HG03558 (cell line): Measurements from ENCODE around the gene ALDH1L1.

Experiments used
- ATAC-seq: cut with Tn5 transposase; IDR thresholded peaks from one replicate; pipeline ENCODE4 v1.9.1; 2021; ENCODE audit warnings: moderate number of reproducible peaks; ENCODE audit not compliant: unreplicated experiment; ENCODE audit errors: extremely low read depth

Gene ALDH1L1

DNA sequence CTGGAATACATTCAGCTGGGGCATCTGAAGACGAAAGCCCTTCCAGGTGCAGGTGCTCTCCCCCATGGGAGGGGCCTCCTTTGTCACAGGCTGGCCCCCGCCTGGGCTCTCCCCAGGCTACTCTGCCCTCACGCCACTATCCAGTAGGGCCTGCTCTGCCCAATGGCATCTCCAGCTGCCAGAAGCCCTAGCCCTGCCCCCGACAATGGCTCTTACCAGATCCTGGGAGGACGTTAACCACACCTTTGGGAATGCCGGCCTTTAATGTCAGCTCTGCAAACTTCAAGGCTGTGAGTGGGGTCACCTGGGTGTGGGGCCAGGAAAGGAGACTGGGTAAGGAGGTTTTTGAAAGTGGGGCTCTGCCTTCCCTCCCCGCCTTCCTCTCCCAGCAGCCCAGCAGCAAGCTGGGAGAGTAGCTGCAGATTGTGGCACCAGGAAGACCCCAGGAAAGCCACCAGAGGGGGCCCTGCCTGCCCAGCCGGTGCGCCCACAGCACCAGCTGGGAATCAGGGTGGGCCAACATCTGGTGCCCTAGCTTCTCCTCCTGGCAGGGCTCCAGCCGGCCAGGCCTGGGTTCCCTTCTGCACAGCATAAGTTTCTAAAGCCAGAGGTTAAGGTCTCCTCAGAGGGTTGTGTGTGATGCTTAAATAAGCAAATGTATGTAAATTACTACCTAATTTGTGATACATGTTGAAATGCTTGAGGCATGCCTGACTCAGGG lies 56.1 kb downstream of the ALDH1L1 start:
- no peak for ATAC-seq

DNA sequence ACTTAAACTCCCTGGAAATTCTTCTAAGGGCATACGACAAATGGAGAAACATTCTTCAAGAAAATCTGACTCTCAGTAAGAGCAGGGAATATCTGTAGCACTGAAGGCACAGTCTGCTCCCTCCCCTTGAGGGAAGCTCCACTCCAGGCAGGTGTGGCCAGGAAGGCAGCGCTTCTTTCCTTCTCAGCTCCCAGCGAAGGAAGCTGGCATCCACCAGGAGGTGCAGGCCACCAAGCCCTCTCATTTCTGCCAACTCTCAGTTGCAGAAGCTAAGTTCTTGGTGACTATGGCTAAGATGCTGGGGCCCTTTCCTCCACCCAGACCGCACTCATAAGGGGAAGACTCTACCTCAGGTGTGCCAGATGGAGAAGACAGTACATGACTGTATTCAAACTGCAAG lies 58.8 kb downstream of the ALDH1L1 start:
- no peak for ATAC-seq

DNA sequence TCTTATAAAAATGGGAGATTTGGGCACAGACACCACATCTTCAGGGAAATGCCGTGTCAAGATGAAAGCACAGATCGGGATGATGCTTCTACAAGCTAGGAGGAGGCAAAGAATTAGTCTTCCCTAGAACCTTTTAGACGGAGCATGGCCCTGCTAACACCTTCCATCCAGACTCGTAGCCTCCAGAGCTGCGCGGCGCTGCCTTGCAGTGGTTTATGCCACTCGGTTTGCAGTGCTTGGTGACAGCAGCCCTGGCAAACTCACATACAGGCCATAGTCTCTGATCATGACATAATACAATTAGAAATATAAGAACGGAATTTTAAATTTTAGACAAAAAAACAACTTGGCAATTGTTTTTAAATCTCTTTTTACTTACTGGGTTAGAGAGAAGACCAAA lies 59.3 kb downstream of the ALDH1L1 start:
- no peak for ATAC-seq

DNA sequence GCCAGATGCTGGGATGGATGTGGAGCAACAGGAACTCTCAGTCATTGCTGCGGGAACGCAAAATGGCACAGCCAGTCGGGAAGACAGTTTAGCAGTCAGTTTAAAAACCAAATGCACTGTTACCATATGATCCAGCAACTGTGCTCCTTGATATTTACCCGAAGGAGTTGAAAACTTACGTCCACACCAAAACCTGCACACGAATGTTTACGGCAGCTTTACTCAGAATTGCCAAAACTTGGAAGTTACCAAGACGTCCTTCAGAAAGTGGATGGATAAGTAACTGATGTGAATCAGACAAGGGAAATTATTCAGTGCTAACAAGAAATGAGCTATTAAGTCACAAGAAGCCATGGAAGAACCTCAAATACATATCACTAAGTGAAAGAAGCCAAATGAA lies 60.4 kb downstream of the ALDH1L1 start:
- no peak for ATAC-seq

DNA sequence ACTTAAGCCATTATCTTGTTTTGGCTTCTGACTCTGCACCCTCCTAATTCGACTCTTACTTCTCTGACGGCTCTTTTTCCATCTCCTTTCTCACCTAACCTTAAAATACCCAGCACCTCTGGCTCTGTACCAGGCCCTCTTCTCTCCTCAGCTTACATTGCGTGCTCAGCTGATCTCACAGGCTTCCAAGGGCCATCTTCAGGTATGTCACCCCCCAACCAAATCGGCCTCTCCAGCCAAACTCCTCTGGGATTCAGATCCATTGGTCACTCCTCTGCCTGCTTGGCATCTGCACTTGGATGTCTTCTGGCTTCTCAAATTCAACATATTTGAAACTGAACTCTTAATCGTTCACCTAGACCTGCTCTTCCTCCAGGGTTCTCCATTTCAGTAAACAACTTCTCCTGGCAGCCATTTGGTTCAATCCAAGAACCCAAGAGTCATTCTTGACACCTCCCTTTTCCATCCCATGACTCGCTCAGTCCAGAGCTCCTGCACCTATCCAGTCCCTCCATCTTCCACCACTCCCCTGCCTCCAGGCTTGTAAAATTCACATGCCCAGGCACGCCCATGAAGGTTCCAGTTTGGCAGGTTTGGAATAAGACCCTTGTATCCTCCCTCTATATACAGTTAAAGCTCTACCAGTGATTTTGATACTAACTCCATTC lies 61.2 kb downstream of the ALDH1L1 start:
- no peak for ATAC-seq

DNA sequence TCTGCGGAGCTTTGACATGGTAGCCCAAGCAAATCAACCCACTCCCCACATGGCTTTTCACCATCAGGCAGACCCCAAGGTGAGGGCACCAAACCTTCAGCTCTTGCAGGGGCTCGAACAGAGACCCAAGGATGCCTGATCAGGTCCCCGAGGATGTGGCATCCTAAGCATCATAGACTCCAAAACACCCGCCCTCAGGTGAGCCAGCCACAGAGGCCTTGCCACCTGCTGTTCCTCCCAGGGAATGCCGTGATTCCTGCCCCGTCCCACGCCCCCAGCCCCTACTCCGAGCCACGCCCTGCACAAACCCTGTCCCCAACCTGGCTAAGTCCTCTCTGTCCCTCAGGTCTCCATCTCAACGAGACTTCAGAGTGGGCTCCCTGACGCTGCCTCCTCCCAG lies 61.8 kb downstream of the ALDH1L1 start:
- ATAC-seq = no peak

DNA sequence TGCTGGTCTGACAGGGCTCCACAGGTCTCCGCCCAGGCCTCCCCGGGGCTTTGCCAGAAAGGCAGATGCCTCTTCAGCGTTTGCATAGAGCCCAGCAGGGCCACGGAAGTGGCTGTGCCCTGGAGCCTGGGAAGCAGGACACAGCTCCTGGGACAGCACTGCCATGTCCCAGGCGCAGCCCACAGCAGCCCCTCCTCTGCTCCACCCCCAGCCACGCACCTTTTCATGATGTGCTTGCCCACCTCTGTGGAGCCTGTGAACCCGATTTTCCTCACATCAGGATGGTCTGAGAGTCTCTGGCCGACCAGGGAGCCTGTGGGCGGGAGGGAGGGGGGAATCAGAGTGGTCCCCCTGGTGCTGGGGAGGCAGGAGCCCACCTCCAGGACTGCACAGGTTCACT lies 62.6 kb downstream of the ALDH1L1 start:
- no peak for ATAC-seq

DNA sequence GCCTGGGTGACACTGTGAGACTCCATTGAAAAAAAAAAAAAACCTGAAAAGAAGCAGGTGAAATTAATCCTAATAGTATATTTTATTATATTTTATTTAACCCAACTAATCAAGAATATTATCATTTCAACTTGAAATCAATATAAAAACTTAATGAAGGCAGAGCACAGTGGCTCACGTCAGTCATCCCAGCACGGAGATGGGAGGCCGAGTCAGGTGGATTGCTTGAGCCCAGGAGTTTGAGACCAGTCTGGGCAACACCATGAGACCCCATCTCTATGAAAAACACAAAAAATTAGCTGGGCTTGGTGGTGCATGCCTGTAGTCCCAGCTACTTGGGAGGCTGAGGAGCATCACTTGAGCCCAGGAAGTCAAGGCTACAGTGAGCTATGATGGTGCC lies 63.2 kb downstream of the ALDH1L1 start:
- ATAC-seq = no peak

DNA sequence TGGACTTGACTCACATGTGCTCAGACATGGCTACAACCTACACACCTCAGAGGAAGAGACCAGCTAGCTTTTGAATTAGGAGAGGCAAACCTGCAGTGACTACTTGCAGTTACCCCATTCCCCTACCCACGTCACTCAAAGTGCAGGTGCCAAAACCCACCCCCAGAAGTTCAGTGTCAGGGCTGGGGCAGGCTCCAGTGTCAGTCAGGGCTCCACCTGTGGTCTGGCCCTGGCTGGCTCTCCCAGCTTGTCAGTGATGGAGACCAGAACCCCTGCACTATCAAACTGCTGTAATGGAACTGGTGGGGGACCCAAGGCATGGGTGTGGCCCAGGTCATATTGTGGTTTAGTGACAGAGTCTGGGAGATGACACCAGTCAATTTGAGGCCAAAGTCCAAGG lies 63.9 kb downstream of the ALDH1L1 start:
- ATAC-seq = no peak

DNA sequence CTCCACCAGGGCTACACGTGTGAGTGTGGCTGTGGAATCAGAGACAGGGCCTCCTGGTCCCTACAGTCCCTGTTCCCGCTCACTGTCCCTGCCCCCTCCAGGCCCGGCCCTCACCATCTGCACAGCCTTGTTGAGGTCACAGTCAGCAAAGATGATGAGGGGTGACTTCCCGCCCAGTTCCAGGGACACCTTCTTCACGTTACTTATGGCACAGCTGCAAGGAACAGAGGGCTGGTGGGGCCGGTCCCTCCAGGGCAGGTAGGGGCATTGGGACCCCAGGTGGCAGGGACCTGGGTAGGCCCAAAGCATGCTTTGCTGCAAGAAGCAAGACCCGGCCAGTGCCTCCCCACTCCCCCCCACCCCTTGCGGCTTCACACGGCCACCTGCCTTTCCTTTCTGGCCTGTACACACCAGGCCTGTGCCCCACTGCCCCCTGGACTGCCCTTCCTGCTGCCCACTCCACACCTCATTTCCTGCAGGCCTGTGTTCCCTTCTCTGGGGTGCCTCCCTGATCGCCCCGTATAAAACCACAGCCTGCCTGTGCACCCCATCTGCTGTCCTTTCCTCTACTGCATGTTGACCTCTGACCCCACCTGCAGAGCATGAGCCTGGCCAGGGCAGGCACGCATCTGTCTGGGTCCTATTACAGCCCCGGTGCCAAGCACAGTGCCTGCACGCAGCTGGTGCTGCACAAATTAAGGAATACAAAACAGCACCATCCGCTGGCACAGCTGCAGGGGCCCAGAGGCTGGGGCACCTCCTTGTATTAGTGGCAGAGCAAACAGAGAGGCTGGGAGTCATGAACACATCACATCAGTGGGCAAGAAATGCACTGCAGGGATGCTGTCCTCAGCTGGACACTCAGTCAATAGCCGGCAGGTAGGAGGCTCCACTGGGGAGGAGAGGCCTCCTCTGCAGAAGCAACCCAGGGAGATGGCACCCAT lies 65.7 kb downstream of the ALDH1L1 start:
- no peak for ATAC-seq

DNA sequence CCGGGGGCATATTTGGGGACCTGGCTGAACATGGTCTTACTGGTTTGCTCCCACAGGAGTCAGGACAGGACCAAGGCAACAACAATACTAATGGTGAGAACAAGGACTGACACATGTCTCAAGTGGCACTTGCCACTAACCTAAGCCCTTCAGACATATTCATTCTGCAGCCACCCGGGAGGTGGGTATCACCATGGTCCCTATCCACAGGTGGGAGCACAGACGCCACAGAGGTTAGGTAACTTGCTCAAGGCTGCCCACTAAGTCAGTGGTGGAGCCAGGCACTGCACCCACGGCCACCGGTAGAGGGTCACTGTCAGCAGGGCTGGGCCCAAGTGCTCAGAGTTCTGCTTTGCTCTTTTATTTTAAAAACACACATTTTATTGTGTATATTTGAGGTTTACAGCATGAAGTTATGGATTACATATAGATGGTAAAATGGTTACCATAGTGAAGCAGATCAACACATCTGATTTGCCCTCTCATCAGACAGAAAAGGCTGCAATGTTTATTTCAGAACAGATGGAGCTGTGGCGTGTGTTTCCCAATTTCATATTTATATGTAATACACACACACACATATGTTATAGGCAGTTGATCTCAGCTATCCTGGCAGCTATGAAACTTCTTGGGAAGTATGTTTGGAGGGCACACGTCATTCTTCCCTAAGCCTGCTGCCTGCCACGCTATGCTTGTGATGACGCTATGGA lies 66.5 kb downstream of the ALDH1L1 start:
- ATAC-seq = no peak

DNA sequence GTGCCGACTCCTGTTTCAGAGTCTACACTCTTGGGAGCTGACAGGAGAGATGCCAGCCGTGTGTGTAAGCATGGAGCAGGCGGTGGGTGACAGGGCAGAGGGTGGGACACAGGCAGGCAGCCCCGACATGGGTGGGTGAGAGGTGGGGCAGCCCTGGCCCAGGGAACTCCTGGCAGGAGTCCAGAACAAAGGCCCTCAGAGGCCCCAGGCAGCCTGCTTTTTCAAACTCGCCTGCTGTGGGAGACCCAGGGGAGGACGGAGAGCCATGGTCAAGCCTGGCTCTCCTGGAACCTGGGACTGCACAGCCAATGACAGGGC lies 67.2 kb downstream of the ALDH1L1 start:
- ATAC-seq = no peak

DNA sequence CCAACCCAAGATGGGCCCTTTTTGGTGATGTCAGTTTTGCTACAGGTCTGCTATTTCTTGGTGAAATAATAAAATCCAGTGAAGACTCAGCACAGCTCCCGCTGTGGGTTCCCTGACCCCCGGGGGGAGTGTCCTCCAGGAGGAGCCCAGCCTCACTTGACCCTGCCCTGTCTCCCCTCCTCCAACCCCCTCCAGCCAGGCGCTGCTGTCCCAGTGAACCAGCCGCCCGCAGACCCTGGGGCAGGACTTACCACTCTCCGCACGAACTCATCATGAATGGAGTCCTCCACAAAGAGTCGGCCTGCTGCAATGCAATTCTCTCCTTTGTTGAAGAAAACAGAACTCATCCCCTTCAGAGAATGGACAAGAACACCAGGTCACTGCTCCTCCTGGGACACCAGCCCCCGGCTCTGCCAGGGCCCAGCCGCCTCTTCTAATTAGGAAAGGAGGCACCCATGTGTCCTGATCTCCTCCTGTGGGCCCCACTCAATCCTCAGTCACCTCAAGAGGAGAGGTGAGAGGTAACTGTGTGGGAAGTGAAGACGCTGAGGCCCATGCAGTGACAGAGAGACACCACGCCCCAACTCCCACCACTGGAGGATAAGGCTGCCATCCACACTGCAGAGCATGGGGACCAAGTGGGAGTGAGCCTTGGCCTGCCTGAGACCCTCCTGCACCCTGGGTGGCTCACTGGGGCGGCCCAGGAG lies 67.7 kb downstream of the ALDH1L1 start:
- ATAC-seq = no peak

DNA sequence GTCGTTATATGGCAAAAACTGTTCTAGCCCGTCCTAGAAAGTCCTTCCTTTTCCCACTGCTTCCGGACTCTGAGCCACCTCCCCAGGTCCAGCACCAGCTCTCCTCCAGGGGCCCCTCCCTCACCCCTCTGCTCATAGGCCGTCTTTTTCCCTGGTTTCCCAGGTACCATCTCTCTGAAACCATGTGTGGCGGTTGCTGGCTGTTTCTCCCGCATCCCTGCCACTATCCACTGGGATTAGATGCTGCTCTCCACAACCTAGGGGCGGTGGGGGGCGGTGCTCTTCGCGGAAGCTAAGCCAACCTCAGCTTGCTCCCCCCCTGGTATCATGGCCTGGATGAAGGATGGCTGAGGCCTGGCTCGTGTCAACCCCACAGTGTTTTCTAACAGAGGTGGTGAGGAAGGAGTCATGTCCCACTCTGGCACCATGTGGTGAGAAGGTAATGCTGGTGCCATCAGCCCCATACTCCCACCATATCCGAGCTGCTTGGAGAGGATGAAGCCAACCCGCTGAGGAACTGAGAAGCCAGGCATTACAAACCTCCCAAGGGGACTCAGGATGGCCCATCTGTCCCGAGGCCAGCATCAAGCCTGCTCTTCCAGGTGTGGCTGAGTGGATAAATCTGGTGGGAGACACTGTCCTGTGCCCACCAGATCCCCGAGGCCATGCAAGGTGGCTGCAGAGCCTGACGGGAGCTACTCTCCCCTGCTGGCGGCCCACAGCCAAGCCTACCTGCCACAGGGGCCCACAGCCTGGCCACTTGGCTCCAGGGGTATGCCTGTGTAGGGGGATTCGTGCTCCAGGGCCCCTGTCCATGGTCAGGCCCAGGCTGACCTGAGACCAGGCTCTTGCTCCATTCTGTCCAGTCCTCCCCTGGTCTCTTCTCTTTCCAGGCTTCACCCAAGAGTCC lies 68.6 kb downstream of the ALDH1L1 start:
- ATAC-seq = no peak

DNA sequence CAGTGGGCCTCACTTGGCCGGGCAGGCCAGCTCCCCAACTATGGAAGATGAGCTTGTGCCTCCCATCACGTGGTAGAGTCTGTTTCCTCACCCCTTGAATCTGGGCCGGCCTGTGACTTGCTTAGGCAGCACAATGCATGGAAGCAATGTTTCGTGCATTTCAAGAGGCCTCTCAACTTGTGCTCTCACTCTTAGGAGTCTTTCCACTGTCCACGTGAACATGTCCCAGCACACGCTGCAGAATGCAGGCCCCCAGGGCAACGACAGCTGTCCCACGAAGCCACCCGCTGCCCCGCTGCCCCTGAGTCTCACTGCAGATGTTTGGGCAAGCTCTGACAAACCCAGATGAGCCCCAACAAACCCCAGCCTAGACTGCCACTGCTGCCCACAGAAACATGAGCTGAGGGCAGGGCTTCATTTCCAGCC lies 69.2 kb downstream of the ALDH1L1 start:
- no peak for ATAC-seq

DNA sequence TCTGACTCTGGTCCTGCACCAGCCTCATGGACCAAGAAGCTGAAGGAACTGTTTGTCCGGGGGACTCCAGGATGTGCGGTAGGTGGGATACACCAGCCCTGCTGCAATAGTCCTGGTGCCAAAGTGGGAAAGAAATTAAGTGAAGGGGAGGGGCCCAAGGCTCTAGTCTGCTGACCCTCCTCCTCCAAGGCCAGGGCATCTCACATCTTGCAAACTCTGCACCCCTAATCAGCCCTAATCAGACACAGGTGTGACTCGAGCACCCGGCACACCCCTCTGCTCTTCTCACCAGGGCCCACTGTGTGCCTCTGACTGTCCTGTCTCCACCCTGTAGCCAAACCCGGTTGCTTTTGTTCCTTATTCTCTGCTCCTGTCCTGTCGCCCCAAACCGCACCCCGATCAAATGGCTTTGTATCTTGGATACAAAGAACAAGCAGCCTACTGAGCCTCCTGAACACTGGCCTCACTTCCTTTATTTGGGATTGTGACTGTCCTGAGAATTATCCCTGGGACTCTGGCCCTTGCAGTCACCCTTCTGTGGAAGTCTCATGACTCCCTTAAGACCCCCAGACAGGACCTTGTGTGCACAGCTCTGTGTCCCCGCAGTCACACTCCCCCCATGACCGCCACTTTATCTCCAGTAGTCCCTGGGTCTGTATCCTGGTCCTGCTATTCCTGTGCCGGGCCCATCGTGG lies 69.8 kb downstream of the ALDH1L1 start:
- ATAC-seq = no peak

DNA sequence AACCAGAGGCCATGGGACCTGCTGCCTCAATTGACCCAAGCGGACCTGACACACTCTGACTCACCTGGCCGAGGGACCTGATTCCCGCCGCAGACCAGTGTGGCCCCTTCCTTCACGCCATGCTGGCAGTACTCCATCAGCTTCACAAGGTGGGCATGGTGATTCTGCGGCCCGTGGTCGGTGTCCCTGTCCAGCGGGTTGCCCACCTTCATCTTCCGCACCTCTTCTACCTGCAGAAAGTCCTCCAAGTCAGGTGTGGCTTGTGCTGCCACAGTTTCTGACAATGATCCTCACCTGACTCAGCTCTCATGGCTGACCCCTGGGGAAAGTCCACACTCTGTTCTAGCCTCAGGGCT lies 70.5 kb downstream of the ALDH1L1 start:
- ATAC-seq = no peak

DNA sequence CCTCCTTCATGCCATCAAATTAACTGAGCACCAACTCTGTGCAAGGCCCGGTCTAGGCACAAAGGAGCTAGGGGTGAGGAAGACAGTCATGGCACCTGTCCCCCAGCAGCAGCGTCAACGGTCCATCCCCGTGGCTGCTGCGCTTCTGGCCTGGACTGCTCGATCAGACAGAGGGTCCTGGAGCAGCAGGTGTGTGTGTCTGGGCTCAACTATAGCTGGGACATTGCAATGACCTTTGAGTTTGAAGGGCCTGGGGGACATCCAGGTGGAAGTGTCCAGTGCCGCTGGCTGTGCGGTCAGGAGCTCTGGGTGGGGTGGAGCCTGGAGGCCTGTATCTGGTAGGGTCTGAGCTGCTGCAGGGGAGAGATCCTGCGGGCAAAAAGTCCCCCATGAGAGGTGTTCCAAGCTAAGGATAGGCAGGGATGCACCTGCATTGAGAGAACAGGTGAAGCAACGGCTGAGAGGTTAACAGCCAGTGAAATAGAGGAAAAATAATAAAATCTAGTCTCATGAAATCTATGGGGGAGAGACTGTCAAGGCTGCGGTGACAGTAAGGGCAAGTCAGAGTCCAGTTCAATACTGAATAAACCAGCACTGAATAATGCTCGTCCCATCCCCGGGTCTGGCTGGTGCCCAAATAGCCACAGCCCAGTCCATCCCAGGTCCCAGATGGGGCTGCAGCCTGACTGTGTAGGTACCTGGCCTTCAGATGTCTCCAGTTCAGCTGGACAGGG lies 71.1 kb downstream of the ALDH1L1 start:
- ATAC-seq = no peak
